Thyroid gland (tissue), 4 donors: Measurements from ENCODE around the gene PCDHGA2. TPM values are rescaled to one million over a fixed set of nuclear protein-coding genes. Genes with fewer than 3 reads are reported as not detected.

Experiments used
- DNase-seq, 2 donors: peaks; one replicate each; pipeline ENCODE4 v3.0.0-alpha.2; 2019
- H3K27ac ChIP-seq, 3 donors: fragments of 200-600 bp; sonication (generic); 1 replicate in 2 of 3; 2 replicates in 1 of 3; pipeline ENCODE4 v1.5.1; 2016 to 2019; ENCODE audit warnings: mild to moderate bottlenecking in 1 of 3, moderate library complexity in 1 of 3
- H3K27me3 ChIP-seq: fragments of 200-600 bp; sonication (generic); one replicate; pipeline ENCODE4 v1.5.1; 2019
- H3K36me3 ChIP-seq, 2 donors: fragments of 200-600 bp; sonication (generic); one replicate each; pipeline ENCODE4 v1.5.1; 2016 to 2019
- H3K4me1 ChIP-seq, 2 donors: fragments of 200-600 bp; sonication (generic); one replicate each; pipeline ENCODE4 v1.5.1; 2017 to 2019
- H3K4me3 ChIP-seq, 3 donors: fragments of 200-600 bp; sonication (generic); replicated peaks in 1 of 3; 1 replicate in 2 of 3; 2 replicates in 1 of 3; pipeline ENCODE4 v1.5.1; 2016; ENCODE audit warnings: mild to moderate bottlenecking in 1 of 3
- H3K9me3 ChIP-seq: fragments of 200-600 bp; sonication (generic); one replicate; pipeline ENCODE4 v1.5.1; 2017
- POLR2A ChIP-seq, 2 donors: fragments of 450-650 bp; IDR thresholded peaks; one replicate each; pipeline ENCODE4 v1.6.1; 2017; ENCODE audit warnings: antibody characterized with exemption in 2 of 2, mild to moderate bottlenecking in 2 of 2, moderate library complexity in 1 of 2
- WGBS, 2 donors: methylation state at CpG; one replicate each; pipeline ENCODE4 v1.1.5; 2017; 5-methylcytosine and 5-hydroxymethylcytosine counted together
- intact Hi-C: fragments of 100-400 bp; cut with DNase I; formaldehyde crosslinking; loops from one replicate; pipeline ENCODE4 v1.15.1; 2023
- total RNA-seq, 4 donors: library from RNA; depleted of rRNA; stranded (reverse); fragments of >200 nt; gene quantifications; one replicate each; pipeline ENCODE4 v1.2.3, GENCODE V29; 2016
- TF ChIP-seq, protein P1 (sequence below), 6 experiments: fragments of 200-600 bp in 3 of 6; fragments of 450-650 bp in 3 of 6; sonication (generic) in 3 of 6; IDR thresholded peaks; one replicate each; pipeline ENCODE4 v1.5.1; 2016 to 2019; ENCODE audit warnings: antibody characterized with exemption in 6 of 6, mild to moderate bottlenecking in 2 of 6, inconsistent platforms in 1 of 6, moderate library complexity in 1 of 6

The PCDHGA2 gene
- total RNA-seq, 4 donors from 2014 or later: 4.3 to 6.4 (median 5.6) TPM

GRCh38 chr5:141319202-141319601 lies 19.4 kb upstream of the PCDHGA2 start:
- no peak overlapping the region for H3K4me3 ChIP-seq
- H3K9me3 ChIP-seq: peaks cover 12% of the 10 kb centered on the region
- WGBS, 2 donors: 98% methylated on average over 6 of the region's 6 CpGs
- intact Hi-C loops: loop anchor here (5.0 kb wide), 1 partner anchor 62 kb away; no protein-coding TSS in a partner anchor
- peaks cover 14 to 18% of the 10 kb centered on the region in 2 donors for H3K36me3 ChIP-seq
- TF ChIP-seq, protein P1, sequence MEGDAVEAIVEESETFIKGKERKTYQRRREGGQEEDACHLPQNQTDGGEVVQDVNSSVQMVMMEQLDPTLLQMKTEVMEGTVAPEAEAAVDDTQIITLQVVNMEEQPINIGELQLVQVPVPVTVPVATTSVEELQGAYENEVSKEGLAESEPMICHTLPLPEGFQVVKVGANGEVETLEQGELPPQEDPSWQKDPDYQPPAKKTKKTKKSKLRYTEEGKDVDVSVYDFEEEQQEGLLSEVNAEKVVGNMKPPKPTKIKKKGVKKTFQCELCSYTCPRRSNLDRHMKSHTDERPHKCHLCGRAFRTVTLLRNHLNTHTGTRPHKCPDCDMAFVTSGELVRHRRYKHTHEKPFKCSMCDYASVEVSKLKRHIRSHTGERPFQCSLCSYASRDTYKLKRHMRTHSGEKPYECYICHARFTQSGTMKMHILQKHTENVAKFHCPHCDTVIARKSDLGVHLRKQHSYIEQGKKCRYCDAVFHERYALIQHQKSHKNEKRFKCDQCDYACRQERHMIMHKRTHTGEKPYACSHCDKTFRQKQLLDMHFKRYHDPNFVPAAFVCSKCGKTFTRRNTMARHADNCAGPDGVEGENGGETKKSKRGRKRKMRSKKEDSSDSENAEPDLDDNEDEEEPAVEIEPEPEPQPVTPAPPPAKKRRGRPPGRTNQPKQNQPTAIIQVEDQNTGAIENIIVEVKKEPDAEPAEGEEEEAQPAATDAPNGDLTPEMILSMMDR (IDR thresholded peaks at IDR 0.05): no peak
- TF ChIP-seq POLR2A (IDR thresholded peaks at IDR 0.05): no peak
- H3K4me1 ChIP-seq: peaks cover 0 to 4% of the 10 kb centered on the region in 2 donors
- DNase-seq: no peak
- H3K27me3 ChIP-seq: no peaks in the 10 kb centered on the region
- H3K27ac ChIP-seq: no peak overlapping the region

DNA sequence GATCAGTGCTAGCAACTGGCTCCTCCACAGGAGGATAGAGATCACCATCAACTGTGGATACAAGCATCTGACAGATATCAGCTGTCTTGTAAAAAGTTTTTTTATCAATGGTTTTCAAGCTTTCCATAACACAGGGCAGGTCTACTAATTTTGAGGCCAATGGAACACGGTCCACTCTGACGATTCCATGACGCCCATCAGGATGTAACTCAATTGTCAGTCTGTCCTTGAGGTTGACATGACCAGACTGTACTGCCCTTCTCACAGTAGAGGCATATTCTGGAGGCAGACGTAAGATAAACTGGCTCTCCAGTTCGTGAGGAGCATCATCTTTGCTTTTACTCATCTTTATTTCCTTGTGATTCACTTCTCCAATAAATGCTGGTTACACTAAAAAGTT lies 18.9 kb upstream of the PCDHGA2 start:
- H3K4me1 ChIP-seq: peaks cover 0 to 4% of the 10 kb centered on the region in 2 donors
- DNase-seq: no peak
- peaks cover 12% of the 10 kb centered on the region for H3K9me3 ChIP-seq
- H3K36me3 ChIP-seq: peaks cover 14 to 18% of the 10 kb centered on the region in 2 donors
- intact Hi-C loops: loop anchor here (5.0 kb wide), 1 partner anchor 62 kb away; no protein-coding TSS in a partner anchor
- no peaks in the 10 kb centered on the region for H3K27me3 ChIP-seq
- no peak for TF ChIP-seq POLR2A (IDR thresholded peaks at IDR 0.05)
- TF ChIP-seq, protein P1 (IDR thresholded peaks at IDR 0.05): no peak
- H3K4me3 ChIP-seq: peak overlapping the region; percentile 57 to 78 (median 78)
- 68 to 76% methylated on average over 5 of the region's 5 CpGs for WGBS, 2 donors
- H3K27ac ChIP-seq: no peak overlapping the region

- WGBS, 2 donors: 2 to 3% methylated on average over 40 to 66 of the region's 67 CpGs
- peaks cover 0 to 4% of the 10 kb centered on the region in 2 donors for H3K4me1 ChIP-seq
- peak; percentile 80 to 87 for DNase-seq
- intact Hi-C loops: no loop called here
- peak within 1 kb of the TSS; percentile 57 to 78 (median 78) for H3K4me3 ChIP-seq
- H3K27ac ChIP-seq: peak within 1 kb of the TSS; percentile 80 to 92 (median 86)
- H3K27me3 ChIP-seq: no peaks in the 10 kb centered on the region
- peaks cover 14 to 18% of the 10 kb centered on the region in 2 donors for H3K36me3 ChIP-seq
- peak; percentile 80 to 91 for TF ChIP-seq POLR2A (IDR thresholded peaks at IDR 0.05)
- TF ChIP-seq, protein P1 (IDR thresholded peaks at IDR 0.05): peak; percentile 49 to 83 (median 64)
- H3K9me3 ChIP-seq: peaks cover 12% of the 10 kb centered on the region
Measured at GRCh38 chr5:141320225-141321169, 18.1 kb upstream of the PCDHGA2 start, which contains the start of gene TAF7. TAF7 (minus strand) TSS chr5:141320784; CDS start chr5:141320044, 740 bp downstream.

DNA sequence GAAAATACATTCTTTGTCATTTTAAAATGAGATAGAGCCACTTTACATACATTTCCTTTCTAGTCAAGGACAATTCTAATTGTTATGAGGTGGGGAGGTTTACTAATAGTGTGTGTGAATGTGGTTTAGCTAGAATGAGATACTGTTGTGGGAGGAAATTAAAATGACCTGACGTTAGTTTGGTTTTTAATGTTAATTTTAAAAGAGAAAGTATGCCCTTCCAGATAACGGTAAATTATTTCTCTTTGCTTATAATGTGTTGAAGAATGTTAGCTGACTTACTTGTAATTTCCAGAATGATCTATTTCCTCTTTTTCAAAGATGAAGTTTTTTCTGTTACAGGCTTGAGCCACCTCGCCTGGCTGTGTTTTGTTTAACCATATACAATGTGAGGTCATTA lies 16.3 kb upstream of the PCDHGA2 start:
- WGBS, 2 donors: 89 to 95% methylated on average over 3 of the region's 3 CpGs
- DNase-seq: no peak
- Histone ChIP-seq H3K9me3 (peaks cover 12% of the 10 kb centered on the region), H3K4me3 (no peak overlapping the region), H3K4me1 (peaks cover 0 to 4% of the 10 kb centered on the region in 2 donors), H3K27ac (no peak overlapping the region), H3K36me3 (peaks cover 13 to 14% of the 10 kb centered on the region in 2 donors), H3K27me3 (no peaks in the 10 kb centered on the region)
- intact Hi-C loops: no loop called here
- TF ChIP-seq, protein P1 (IDR thresholded peaks at IDR 0.05): no peak
- no peak for TF ChIP-seq POLR2A (IDR thresholded peaks at IDR 0.05)
